ENCODE measurements around the gene STAT3. TPM values are rescaled to one million over a fixed set of nuclear protein-coding genes. Genes with fewer than 3 reads are reported as not detected.

STAT3 gene
- total RNA-seq, 1 experiment from 2014 or later: 60.5 TPM

GRCh38 chr17:42309986-42310786, 78.1 kb downstream of the STAT3 start:
- intact Hi-C loops (cut with micrococcal nuclease; ENCODE audit: unreplicated experiment): loop anchor here (10.0 kb wide), 1 partner anchor 215 kb away; no protein-coding TSS in a partner anchor
- CTCF ChIA-PET: no interaction called here
- H3K27me3 ChIP-seq (replicated peaks; ENCODE audit: insufficient read depth, low read depth, low read length, poor library complexity): no peaks in the 10 kb centered on the region
- H3K9me3 ChIP-seq (ENCODE audit: low read depth, low read length, poor library complexity, severe bottlenecking): no peaks in the 10 kb centered on the region
- DNase-seq (ENCODE audit: low spot score): no peak
- H3K27ac ChIP-seq (ENCODE audit: low read depth, low read length, poor library complexity, severe bottlenecking): no peak overlapping the region
- BruUV-seq (replicated peaks): no TSS peak
- no peak for TF ChIP-seq EZH2 (IDR thresholded peaks at IDR 0.05; ENCODE audit: borderline replicate concordance, low read depth, low read length, poor library complexity, severe bottlenecking)
- TF ChIP-seq CTCF (conservative IDR thresholded peaks at IDR 0.05; ENCODE audit: low read depth, low read length): no peak
- POLR2A ChIA-PET (ENCODE audit: low non-redundant PET): no interaction called here
- H3K36me3 ChIP-seq (ENCODE audit: insufficient read depth, low read length, poor library complexity, severe bottlenecking): no peaks in the 10 kb centered on the region
- H3K4me3 ChIP-seq (ENCODE audit: low read depth, low read length, poor library complexity, severe bottlenecking): no peak overlapping the region
- peaks cover 7% of the 10 kb centered on the region for H3K4me1 ChIP-seq (ENCODE audit: insufficient read depth, low read length, poor library complexity, severe bottlenecking)

- ChIA-PET CTCF (interaction anchor here (0.6 kb wide), 1 partner anchor 12 kb away, joined by 3 read pairs; no protein-coding TSS in a partner anchor), POLR2A (ENCODE audit: low non-redundant PET) (no interaction called here)
- no peak for DNase-seq (ENCODE audit: low spot score)
- H3K4me3 ChIP-seq (ENCODE audit: low read depth, low read length, poor library complexity, severe bottlenecking): no peak overlapping the region
- no peak for TF ChIP-seq EZH2 (IDR thresholded peaks at IDR 0.05; ENCODE audit: borderline replicate concordance, low read depth, low read length, poor library complexity, severe bottlenecking)
- TF ChIP-seq CTCF (conservative IDR thresholded peaks at IDR 0.05; ENCODE audit: low read depth, low read length): no peak
- H3K4me1 ChIP-seq (ENCODE audit: insufficient read depth, low read length, poor library complexity, severe bottlenecking): peaks cover 7% of the 10 kb centered on the region
- BruUV-seq (replicated peaks): no TSS peak
- H3K27ac ChIP-seq (ENCODE audit: low read depth, low read length, poor library complexity, severe bottlenecking): no peak overlapping the region
- H3K27me3 ChIP-seq (replicated peaks; ENCODE audit: insufficient read depth, low read depth, low read length, poor library complexity): no peaks in the 10 kb centered on the region
- H3K9me3 ChIP-seq (ENCODE audit: low read depth, low read length, poor library complexity, severe bottlenecking): no peaks in the 10 kb centered on the region
- no peaks in the 10 kb centered on the region for H3K36me3 ChIP-seq (ENCODE audit: insufficient read depth, low read length, poor library complexity, severe bottlenecking)
- intact Hi-C loops (cut with micrococcal nuclease; ENCODE audit: unreplicated experiment): no loop called here
Measured at GRCh38 chr17:42309142-42309541, 79.1 kb downstream of the STAT3 start.

GRCh38 chr17:42308446-42308845, 79.8 kb downstream of the STAT3 start:
- Histone ChIP-seq H3K27ac (ENCODE audit: low read depth, low read length, poor library complexity, severe bottlenecking) (no peak overlapping the region), H3K4me1 (ENCODE audit: insufficient read depth, low read length, poor library complexity, severe bottlenecking) (peaks cover 7% of the 10 kb centered on the region), H3K9me3 (ENCODE audit: low read depth, low read length, poor library complexity, severe bottlenecking) (no peaks in the 10 kb centered on the region), H3K4me3 (ENCODE audit: low read depth, low read length, poor library complexity, severe bottlenecking) (no peak overlapping the region), H3K36me3 (ENCODE audit: insufficient read depth, low read length, poor library complexity, severe bottlenecking) (no peaks in the 10 kb centered on the region), H3K27me3 (replicated peaks; ENCODE audit: insufficient read depth, low read depth, low read length, poor library complexity) (no peaks in the 10 kb centered on the region)
- ChIA-PET CTCF (interaction anchor here (0.6 to 0.9 kb wide), 2 partner anchors 12 to 95 kb away, joined by 3 read pairs; no protein-coding TSS in a partner anchor), POLR2A (ENCODE audit: low non-redundant PET) (no interaction called here)
- no peak for DNase-seq (ENCODE audit: low spot score)
- TF ChIP-seq CTCF (conservative IDR thresholded peaks at IDR 0.05; ENCODE audit: low read depth, low read length): no peak
- no peak for TF ChIP-seq EZH2 (IDR thresholded peaks at IDR 0.05; ENCODE audit: borderline replicate concordance, low read depth, low read length, poor library complexity, severe bottlenecking)
- intact Hi-C loops (cut with micrococcal nuclease; ENCODE audit: unreplicated experiment): no loop called here
- no TSS peak for BruUV-seq (replicated peaks)

Measured in A673 (cell line).